ENCODE data around the gene AMPD2.
"Not testable (repeated sequence)": the region's sequence is repeated elsewhere in the genome, so short reads cannot be mapped to it uniquely, and the experiment has no call there.

AMPD2 gene

DNA sequence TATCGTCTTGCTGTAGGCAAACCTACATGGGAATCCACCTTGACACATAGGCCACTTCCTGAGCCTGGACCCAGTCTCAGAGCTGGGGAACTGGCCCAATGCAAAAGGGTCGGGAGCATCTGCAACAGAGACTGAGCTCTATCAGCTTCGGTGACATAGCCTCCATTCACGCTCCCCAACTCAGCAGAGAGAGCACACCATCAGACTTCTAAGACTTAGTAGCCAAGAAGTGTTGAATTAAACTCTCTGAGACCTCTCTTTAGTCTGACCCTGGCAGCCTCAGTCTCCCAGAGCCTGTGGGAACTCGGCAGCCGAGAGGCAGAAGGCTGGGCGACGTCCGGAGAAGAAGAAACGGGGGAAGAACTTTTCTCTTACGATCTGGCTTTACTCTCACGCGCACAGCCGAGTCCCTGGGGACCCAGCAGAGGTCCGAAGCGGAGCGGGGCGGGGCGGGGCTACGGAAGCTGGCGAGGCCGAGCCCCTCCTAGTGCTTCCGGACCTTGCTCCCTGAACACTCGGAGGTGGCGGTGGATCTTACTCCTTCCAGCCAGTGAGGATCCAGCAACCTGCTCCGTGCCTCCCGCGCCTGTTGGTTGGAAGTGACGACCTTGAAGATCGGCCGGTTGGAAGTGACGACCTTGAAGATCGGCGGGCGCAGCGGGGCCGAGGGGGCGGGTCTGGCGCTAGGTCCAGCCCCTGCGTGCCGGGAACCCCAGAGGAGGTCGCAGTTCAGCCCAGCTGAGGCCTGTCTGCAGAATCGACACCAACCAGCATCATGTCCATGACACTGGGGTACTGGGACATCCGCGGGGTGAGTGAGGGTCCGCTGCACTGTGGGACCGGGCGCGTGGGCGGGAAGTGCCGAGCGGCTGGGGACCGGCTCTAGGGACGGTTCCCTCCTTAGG lies 36.2 kb downstream of the AMPD2 start, which contains the start of gene GSTM4:
GSTM4 (plus strand) TSS at position 485 of the 905 bp plus-strand sequence; CDS start at position 776, 291 bp downstream.
- peak; percentile 81 for DNase-seq

- no peak for DNase-seq
Observed at GRCh38 chr1:109657395-109657794, 37.8 kb downstream of the AMPD2 start.

DNA sequence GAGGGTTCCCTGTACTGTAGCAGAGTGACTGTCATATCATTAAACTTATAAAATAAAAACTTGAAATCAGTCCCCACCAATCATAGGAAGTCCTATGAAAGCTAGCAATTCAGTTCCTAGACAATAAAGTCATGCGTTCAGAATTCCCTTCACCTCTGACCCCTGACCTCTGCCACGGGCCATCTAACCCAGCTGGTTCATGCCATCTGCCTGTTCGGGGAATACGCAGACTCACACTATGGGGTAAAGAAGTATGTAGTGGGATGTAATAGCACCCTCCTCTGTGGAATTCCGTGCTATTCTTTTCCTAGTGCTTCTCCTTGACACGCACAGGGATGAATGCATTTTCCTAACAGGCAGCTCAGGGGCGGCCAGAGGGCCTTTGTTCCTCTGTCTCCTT lies 38.3 kb downstream of the AMPD2 start:
- DNase-seq: no peak

DNA sequence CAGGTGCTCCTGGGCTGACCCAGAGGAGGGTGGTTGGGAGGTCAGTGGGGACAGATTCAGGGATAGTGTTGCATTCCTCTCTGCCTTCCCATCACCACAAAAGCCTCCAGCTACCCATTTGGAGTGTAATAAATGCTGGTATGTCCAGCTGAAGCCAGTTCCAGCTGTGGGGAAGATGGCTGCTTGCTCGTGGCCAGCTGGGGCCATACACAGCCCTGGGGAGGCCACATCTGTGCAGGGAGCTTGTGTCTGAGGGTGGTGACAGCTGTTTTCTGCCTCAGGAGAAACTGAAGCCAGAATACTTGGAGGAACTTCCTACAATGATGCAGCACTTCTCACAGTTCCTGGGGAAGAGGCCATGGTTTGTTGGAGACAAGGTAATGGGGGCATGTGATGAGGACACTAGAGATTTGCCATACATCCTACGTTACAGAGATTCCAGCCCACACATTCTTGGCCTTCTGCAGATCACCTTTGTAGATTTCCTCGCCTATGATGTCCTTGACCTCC lies 39.0 kb downstream of the AMPD2 start:
- DNase-seq: no peak

DNA sequence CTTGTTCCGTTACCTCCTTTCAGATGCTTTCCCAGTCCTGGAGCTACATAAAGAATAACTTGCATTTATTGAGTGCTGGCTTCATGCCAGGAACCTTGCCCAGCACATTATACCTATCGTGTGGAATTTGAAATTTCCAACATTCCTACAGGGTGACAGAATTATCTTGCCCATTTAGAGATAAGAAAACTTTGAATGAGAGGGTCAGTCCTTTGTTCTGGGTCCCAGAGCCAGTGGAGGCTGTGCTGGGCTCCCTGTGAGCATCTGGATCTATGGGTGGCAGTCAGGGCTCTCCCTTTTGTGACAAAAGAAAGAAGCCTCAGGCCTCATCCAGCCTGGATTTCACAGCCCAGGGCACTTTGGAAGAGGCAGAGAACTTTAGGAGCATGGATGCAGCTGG lies 39.5 kb downstream of the AMPD2 start:
- no peak for DNase-seq

DNA sequence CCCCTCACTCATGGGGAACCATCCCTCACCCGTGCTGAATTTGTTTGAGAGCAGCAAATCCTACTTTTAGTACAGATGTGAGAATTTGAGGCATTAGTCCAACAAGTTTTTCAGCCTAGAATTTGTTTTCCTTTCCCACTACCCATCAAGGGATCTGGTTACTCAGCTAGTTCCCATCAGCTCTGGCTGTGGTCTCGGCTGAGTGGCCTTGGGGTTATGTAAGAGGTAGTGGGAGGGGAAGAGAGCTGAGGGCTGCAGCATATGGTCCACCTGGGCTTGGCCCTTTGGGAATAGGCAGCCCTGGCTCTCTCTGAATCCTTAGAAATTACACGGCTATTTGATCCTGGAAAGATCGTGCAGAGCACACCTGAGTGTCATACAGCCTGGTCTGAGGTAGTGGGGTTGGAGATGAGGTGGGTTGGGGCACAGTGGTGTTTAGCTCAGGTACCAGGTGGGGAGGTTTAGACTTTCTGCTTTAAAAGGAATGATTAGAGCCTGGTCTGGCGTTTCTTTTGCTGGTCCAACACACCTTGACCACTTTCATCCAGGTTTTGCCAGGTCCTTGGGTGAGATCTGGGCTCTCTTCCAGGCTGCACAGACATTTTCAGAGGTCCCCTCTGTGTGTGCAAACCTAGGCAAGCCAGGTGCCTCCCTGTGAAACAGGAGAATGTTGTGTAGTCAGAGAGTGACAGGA lies 40.5 kb downstream of the AMPD2 start:
- no peak for DNase-seq

DNA sequence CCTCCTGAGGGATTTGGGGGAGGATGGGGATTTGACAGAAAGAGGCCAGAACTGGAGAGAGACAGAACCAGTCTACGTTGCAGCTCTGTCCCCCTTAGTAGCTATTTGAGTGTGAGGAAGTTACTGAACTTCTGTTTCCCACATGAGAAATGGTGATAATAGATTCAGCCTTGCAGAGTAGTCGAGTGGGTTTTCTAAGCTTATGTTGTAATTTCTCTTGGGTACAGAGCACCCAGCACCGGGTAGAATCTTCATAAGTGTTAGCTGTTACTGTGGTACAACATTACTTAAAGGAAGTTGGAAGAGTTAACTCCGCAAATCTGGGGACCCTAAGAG lies 41.0 kb downstream of the AMPD2 start:
- not testable (repeated sequence) for DNase-seq

DNA sequence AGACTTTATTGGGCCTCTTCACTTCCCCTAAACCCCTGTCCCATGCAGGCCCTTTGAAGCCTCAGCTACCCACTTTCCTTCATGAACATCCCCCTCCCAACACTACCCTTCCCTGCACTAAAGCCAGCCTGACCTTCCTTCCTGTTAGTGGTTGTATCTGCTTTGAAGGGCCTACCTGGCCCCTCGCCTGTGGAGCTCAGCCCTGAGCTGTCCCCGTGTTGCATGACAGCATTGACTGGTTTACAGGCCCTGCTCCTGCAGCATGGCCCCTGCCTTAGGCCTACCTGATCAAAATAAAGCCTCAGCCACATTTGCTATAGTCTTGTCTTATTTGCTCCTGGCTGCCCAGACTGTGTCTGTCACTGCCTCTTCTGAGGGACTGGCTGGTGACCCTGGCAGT lies 41.8 kb downstream of the AMPD2 start:
- no peak for DNase-seq

- no peak for DNase-seq
Observed at GRCh38 chr1:109664671-109665070, 45.0 kb downstream of the AMPD2 start.

- peak; percentile 90 for DNase-seq
Observed at GRCh38 chr1:109667452-109668122, 48.0 kb downstream of the AMPD2 start, which contains the start of gene GSTM2. Gene GSTM2, plus strand, starts transcription at chr1:109668057. Its CDS starts 59 bp downstream, at chr1:109668116.

- peak; percentile 3 for DNase-seq
Observed at GRCh38 chr1:109668123-109668775, 48.6 kb downstream of the AMPD2 start.

DNA sequence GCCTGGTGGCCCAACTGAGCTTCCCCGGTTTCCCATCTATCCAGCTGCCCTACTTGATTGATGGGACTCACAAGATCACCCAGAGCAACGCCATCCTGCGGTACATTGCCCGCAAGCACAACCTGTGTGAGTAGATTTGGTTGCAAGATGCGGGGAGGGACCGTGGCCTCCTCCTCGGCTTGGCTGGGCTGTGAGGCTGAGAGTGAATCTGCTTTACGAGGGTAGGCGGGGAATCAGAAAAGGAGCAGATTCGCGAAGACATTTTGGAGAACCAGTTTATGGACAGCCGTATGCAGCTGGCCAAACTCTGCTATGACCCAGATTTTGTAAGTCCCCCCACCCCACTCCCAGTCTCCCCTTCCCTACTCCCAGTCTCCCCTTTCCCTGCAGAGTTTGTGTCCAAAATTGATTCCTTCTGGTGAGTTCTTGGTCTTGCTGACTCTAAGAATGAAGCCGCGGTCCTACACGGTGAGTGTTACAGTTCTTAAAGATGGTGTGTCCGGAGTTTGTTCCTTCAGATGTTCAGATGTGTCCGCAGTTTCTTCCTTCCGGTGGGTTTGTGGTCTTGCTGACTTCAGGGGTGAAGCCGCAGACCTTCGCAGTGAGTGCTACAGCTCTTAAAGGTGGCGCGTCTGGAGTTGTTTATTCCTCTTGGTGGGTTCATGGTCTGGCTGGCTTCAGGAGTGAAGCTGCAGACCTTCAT lies 49.8 kb downstream of the AMPD2 start:
- peak; percentile 0 for DNase-seq

GRCh38 chr1:109669949-109670302 lies 50.3 kb downstream of the AMPD2 start:
- DNase-seq: not testable (repeated sequence)

DNA sequence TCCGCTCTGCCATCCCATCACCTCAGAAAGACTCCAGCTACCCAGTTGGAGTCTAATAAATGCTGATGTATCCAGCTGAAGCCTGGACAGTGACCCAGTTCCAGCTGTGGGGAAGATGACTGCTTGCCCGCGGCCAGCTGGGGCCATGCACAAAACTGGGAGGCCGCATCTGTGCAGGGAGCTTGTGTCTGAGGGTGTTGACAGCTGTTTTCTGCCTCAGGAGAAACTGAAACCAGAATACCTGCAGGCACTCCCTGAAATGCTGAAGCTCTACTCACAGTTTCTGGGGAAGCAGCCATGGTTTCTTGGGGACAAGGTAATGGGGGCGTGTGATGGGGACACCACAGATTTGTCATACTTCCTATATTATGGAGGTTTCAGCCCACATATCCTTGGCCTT lies 51.4 kb downstream of the AMPD2 start:
- peak; percentile 0 for DNase-seq

GRCh38 chr1:109673861-109674260 lies 54.2 kb downstream of the AMPD2 start:
- not testable (repeated sequence) for DNase-seq

DNA sequence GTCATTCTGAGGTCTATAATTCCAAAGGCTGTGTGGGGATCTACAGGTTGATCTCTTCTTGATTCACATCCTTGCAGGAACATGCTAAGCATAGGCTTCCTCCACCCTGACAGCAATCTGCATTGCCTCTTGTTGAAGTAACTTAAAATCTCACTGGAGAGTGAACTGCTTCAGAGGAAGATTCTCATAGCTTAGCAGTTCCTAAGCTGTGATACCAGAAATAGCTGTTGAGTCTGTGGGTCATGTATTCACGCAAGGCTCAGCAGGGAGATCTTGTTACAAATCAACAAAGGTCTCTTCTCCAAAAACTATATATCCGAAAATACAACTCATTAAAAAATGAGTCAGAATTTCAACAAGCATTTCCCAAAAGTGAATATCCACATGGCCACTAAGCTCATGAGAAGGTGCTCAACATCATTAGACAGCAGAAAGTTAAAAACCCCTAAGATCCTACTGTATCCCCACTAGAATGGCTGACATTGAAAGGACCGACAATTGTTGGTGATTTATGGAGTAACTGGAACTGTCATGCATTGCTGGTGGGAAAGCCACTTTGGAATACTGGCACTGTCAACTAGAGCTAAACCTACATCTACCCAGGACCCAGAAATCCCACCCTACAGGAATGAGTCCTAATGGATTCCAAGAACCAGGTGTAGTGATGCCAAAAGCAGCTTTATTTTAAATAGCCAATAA lies 57.2 kb downstream of the AMPD2 start:
- DNase-seq: peak; percentile 0

DNA sequence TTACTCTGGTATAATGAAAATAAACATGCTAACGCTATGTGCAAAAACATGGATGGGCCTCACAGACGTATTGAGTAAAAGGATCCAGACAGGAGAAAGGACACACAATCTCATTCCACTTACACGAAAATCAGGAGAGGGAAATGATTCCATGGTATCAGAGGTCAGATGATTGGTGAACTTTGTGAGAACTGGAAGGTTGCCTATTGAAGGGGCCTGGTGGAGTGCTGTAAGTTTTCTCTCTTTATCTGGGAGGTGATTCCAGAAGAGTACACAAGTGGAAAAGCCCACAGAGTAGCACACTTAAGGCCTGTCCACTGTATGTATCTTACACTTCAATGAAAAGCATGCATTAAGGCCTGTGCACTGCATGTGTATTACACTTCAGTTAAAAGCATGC lies 57.8 kb downstream of the AMPD2 start:
- peak; percentile 0 for DNase-seq

DNA sequence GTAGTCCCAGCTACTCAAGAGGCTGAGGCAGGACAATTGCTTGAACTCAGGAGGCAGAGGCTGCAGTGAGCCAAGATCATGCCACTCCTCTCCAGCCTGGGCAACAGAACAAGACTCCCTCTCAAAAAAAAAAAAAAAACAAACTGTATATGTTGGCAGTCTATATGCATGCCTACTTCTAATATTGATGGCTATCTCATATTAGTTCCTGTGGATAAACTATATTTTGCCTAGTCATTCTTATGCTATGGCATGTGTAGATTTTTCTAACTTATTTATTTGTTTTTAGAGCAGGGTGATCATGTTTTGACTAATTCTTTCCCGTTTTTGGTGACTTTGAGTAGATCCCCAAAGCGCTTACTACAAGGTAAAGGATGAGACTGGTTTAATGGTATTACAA lies 59.0 kb downstream of the AMPD2 start:
- DNase-seq: not testable (repeated sequence)

Measured in EL (cell line).